D721Med (cell line): Measurements from ENCODE around the gene CLSTN2.

Experiments used
- DNase-seq: peaks from one replicate; pipeline ENCODE4 v3.0.0; 2011; ENCODE audit warnings: low spot score; ENCODE audit not compliant: insufficient read length
- FAIRE-seq: peaks from 2 replicates; lab custom pipeline; 2011; peaks lifted over from hg19 to GRCh38; lab: Jason Lieb, UNC
- TF ChIP-seq, protein P1 (sequence below): IDR thresholded peaks from 2 replicates; pipeline ENCODE4 v1.5.1; 2012; ENCODE audit warnings: mild to moderate bottlenecking, control low read depth; ENCODE audit not compliant: insufficient read depth; ENCODE audit errors: missing control alignments

Gene CLSTN2

GRCh38 chr3:140555666-140556065 is 620.7 kb downstream of the CLSTN2 start:
- no peak for FAIRE-seq
- DNase-seq = no peak
- TF ChIP-seq, protein P1, sequence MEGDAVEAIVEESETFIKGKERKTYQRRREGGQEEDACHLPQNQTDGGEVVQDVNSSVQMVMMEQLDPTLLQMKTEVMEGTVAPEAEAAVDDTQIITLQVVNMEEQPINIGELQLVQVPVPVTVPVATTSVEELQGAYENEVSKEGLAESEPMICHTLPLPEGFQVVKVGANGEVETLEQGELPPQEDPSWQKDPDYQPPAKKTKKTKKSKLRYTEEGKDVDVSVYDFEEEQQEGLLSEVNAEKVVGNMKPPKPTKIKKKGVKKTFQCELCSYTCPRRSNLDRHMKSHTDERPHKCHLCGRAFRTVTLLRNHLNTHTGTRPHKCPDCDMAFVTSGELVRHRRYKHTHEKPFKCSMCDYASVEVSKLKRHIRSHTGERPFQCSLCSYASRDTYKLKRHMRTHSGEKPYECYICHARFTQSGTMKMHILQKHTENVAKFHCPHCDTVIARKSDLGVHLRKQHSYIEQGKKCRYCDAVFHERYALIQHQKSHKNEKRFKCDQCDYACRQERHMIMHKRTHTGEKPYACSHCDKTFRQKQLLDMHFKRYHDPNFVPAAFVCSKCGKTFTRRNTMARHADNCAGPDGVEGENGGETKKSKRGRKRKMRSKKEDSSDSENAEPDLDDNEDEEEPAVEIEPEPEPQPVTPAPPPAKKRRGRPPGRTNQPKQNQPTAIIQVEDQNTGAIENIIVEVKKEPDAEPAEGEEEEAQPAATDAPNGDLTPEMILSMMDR = no peak

DNA sequence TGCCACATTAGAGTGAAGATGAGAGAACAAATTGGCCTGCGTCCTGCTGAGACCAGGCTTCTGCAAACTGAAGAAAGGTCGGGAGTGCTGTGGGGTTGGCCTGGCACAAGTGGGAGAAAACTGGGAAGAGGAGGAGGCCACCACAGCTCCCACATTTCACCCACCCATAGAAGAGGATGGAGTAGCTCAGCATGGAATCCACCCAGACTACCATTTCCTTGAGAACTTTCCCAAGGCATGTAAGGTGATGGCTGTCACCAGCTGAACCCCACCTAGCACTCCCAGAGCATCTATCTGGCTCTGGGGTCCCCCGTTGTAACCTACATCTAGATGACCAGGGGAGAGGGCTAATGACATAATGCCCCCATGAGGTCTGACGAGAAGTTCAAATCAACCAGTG is 622.5 kb downstream of the CLSTN2 start:
- FAIRE-seq = no peak
- no peak for DNase-seq
- TF ChIP-seq, protein P1 = no peak

- no peak for FAIRE-seq
- peak; percentile 27 for DNase-seq
- TF ChIP-seq, protein P1 = no peak
Observed at GRCh38 chr3:140559546-140559945, 624.6 kb downstream of the CLSTN2 start.

DNA sequence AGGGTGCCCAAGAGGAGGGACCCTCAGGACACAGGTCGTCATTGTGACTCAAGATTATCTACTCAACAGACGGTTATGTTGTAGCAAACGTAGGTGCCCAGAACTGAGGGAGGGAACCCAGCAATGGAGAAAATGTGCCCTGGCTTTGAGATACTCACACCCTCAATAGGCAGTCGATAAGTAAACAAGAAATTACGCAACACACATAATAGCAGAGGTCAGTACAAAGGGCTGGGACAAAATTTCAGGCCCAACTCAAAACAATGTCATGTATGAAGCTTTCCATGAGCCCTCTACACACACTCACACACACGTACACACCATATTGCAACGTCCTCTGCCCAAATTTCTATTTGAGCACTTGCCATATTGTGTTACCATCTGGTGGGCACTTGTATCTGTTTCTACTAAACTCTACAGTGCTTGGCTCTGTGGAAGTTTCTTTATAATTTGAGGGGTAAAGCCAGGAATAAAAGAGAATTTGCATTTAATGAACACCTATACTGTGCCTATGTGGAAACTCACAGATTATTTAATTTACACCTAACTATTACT is 628.3 kb downstream of the CLSTN2 start:
- DNase-seq (no peak), FAIRE-seq (no peak)
- TF ChIP-seq, protein P1 = no peak

- DNase-seq (no peak), FAIRE-seq (no peak)
- TF ChIP-seq, protein P1 = no peak
Observed at GRCh38 chr3:140568131-140568530, 633.1 kb downstream of the CLSTN2 start.

DNA sequence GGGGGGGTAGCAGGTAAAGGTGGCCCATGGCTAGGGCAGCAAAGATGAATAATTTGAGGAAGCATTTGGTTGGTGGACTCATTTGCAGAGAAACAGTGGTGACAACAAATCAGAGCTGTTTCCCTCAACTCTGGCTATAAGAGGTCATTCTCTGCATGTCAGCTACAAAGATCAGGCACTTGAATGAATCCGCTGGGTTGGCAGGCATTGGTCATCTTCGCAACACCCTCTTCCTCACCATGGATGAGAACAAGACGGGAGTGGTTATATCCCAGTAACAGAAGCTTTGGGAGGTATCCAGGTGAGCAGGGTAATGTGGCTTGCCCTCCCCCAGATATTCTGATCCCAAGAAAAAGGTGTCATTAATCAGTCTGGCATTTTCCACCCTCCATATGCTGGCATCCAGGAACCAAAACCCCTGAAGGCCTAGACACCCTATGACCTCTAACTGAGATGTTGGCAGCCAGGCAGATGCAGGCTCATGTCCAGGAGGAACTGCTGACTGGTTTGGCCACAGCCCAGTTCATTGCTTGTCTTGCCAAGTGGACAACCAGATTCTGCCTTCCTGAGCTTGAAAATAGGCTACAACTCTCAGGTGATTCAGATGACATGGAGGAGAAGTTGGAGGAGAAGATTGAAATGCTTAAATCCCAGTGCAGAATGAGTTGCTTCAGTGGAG is 634.0 kb downstream of the CLSTN2 start:
- no peak for FAIRE-seq
- TF ChIP-seq, protein P1 = no peak
- no peak for DNase-seq

- DNase-seq = no peak
- no peak for FAIRE-seq
- TF ChIP-seq, protein P1 = no peak
Observed at GRCh38 chr3:140570602-140571001, 635.6 kb downstream of the CLSTN2 start.
